ENCODE measurements around the gene PSPC1.

DNA sequence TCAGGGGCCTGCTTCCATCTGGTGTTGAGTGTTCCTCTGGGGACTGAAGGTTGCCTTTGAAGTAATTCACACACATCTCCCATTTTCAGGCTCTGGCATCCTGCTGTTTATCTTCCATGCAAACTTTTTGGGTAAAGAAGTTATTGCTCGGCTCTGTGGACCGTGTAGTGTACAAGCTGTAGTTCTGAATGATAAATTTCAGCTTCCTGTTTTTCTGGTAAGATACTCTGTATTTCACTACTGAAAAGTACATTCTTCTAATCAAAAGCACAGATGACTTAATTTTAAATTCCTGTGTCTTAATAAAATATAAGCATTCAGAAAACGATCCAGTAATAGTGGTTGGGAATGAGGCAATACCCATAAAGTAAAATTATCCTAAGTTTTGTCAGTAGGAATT lies 112.6 kb downstream of the PSPC1 start:
- no peak for TF ChIP-seq POLR2A (IDR thresholded peaks at IDR 0.05)
- TF ChIP-seq, protein P1, sequence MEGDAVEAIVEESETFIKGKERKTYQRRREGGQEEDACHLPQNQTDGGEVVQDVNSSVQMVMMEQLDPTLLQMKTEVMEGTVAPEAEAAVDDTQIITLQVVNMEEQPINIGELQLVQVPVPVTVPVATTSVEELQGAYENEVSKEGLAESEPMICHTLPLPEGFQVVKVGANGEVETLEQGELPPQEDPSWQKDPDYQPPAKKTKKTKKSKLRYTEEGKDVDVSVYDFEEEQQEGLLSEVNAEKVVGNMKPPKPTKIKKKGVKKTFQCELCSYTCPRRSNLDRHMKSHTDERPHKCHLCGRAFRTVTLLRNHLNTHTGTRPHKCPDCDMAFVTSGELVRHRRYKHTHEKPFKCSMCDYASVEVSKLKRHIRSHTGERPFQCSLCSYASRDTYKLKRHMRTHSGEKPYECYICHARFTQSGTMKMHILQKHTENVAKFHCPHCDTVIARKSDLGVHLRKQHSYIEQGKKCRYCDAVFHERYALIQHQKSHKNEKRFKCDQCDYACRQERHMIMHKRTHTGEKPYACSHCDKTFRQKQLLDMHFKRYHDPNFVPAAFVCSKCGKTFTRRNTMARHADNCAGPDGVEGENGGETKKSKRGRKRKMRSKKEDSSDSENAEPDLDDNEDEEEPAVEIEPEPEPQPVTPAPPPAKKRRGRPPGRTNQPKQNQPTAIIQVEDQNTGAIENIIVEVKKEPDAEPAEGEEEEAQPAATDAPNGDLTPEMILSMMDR (IDR thresholded peaks at IDR 0.05) = no peak

Data from breast epithelium (tissue), 3 donors.